ENCODE data around the gene EPHX1. TPM values are rescaled to one million over a fixed set of nuclear protein-coding genes. Genes with fewer than 3 reads are reported as not detected.

Gene EPHX1
- total and polyA plus RNA-seq, 10 of the 15 experiments (the other 5 are each of a cell fraction or from before 2014, with no cell fraction given) = 0.33 to 2.9 (median 0.78) TPM; not detected in 2

- Histone ChIP-seq H3K27ac (ENCODE audit: control insufficient read depth, insufficient read depth) (no peak overlapping the region), H4K20me1 (ENCODE audit: control insufficient read depth, insufficient read depth) (no peaks in the 10 kb centered on the region), H3K9ac (ENCODE audit: control insufficient read depth, insufficient read depth, low read length) (no peak overlapping the region), H3K4me1 (ENCODE audit: control insufficient read depth, insufficient read depth, low read length) (peaks cover 9% of the 10 kb centered on the region), H3K4me3 (no peak overlapping the region), H3K79me2 (ENCODE audit: control insufficient read depth, insufficient read depth, low read length) (no peaks in the 10 kb centered on the region), H3K9me3 (replicated peaks; ENCODE audit: control insufficient read depth, insufficient read depth, low read length) (no peaks in the 10 kb centered on the region), H3K27me3 (replicated peaks in 1 of 2; ENCODE audit: control insufficient read depth in 2 of 2, insufficient read depth in 2 of 2, low read length in 1 of 2) (no peaks in the 10 kb centered on the region), H3K36me3 (ENCODE audit: control insufficient read depth in 2 of 2, insufficient read depth in 2 of 2, low read length in 1 of 2) (no peaks in the 10 kb centered on the region), H2AFZ (ENCODE audit: control insufficient read depth, low read depth, low read length) (no peak overlapping the region), H3K4me2 (ENCODE audit: control insufficient read depth, insufficient read depth) (no peak overlapping the region)
- CTCF ChIA-PET = interaction anchor here (0.6 to 8.4 kb wide), 3 partner anchors 10 to 118 kb away, joined by 3 to 57 read pairs (median 3); partner anchors contain the start of gene SRP9
- no peak for DNase-seq (ENCODE audit: low read depth, low spot score)
- FAIRE-seq = no peak
- BruUV-seq (replicated peaks) = no TSS peak
- RAD21 ChIA-PET (ENCODE audit: unreplicated experiment) = interaction anchor here (1.1 to 2.9 kb wide), 3 partner anchors 9 to 14 kb away, joined by 3 to 9 read pairs (median 4); partner anchors contain the start of gene SRP9
- SMC1A ChIA-PET (ENCODE audit: uncharacterized antibody, unreplicated experiment) = interaction anchor here (0.9 kb wide), 1 partner anchor 202 kb away, joined by 3 read pairs; no protein-coding TSS in a partner anchor
- ATAC-seq = no peak
- POLR2A ChIA-PET = no interaction called here
- TF ChIP-seq TBL1XR1 (IDR thresholded peaks at IDR 0.05; ENCODE audit: low read depth, low read length) (no peak), HSF1 (IDR thresholded peaks at IDR 0.05; ENCODE audit: low read depth, low read length) (no peak), ZSCAN29 (IDR thresholded peaks at IDR 0.05) (no peak), ASH2L (IDR thresholded peaks at IDR 0.05; ENCODE audit: borderline replicate concordance, low read depth) (no peak), ZNF384 (IDR thresholded peaks at IDR 0.05; ENCODE audit: borderline replicate concordance, low read depth, low read length) (no peak), HDAC2 (IDR thresholded peaks at IDR 0.05) (no peak), RB1 (IDR thresholded peaks at IDR 0.05; ENCODE audit: borderline replicate concordance) (no peak), RELB (IDR thresholded peaks at IDR 0.05; ENCODE audit: low read depth) (no peak), CBX5 (IDR thresholded peaks at IDR 0.05; ENCODE audit: low read depth) (no peak), HDGF (IDR thresholded peaks at IDR 0.05) (no peak), PAX5 (IDR thresholded peaks at IDR 0.05; ENCODE audit: borderline replicate concordance, low read depth, low read length) (no peak)
- intact Hi-C loops (cut with micrococcal nuclease; ENCODE audit: unreplicated experiment) = no loop called here
- in situ Hi-C loops (cut with MboI) = no loop called here
- WGBS (ENCODE audit: insufficient coverage, insufficient replicate concordance, low lambda C conversion rate, missing lambda C conversion rate) = 51% methylated on average over 8 of the region's 8 CpGs
Observed at GRCh38 chr1:225766967-225767633, 42.8 kb upstream of the EPHX1 start.
